Activated CD4-positive, alpha-beta T cell treated with anti-CD3 and anti-CD28 coated beads, Interleukin-2, amount 10 ng/mL, durations not matched to agents 24 days and 14 days (primary cell): ENCODE measurements around the gene ARL6IP5. TPM values are rescaled to one million over a fixed set of nuclear protein-coding genes. Genes with fewer than 3 reads are reported as not detected.

ENCODE experiments used
- DNase-seq: peaks from one replicate; pipeline ENCODE4 v3.0.0; 2022
- H3K27ac Mint-ChIP-seq: one replicate; pipeline ENCODE4 v1.8.0; 2022; ENCODE audit warnings: mild to moderate bottlenecking, mixed read lengths
- H3K27me3 Mint-ChIP-seq: one replicate; pipeline ENCODE4 v1.8.0; 2022; ENCODE audit warnings: mixed read lengths
- H3K36me3 Mint-ChIP-seq: one replicate; pipeline ENCODE4 v1.8.0; 2022; ENCODE audit warnings: low read depth, mild to moderate bottlenecking, mixed read lengths
- H3K4me1 Mint-ChIP-seq: one replicate; pipeline ENCODE4 v1.8.0; 2021; ENCODE audit warnings: mixed read lengths
- H3K4me3 Mint-ChIP-seq: one replicate; pipeline ENCODE4 v1.8.0; 2022; ENCODE audit warnings: mild to moderate bottlenecking, moderate library complexity, mixed read lengths
- H3K9me3 Mint-ChIP-seq: one replicate; pipeline ENCODE4 v1.8.0; 2021; ENCODE audit warnings: mixed read lengths
- intact Hi-C: fragments of 100-400 bp; cut with micrococcal nuclease; formaldehyde crosslinking; loops from one replicate; pipeline ENCODE4 v1.15.1; 2023
- total RNA-seq: library from RNA; stranded (reverse); gene quantifications from 2 replicates; pipeline ENCODE4 v1.2.3, GENCODE V29; 2022

Gene ARL6IP5
- total RNA-seq, 1 donor from 2014 or later: 122 TPM

- peak; percentile 81 for DNase-seq
- H3K27me3 Mint-ChIP-seq: no peaks in the 10 kb centered on the region
- intact Hi-C loops: loop anchor here (1.0 to 2.0 kb wide), 2 partner anchors 8 to 345 kb away; partner anchors contain the start of gene ARL6IP5
Measured at GRCh38 chr3:69092030-69092516, 7.3 kb downstream of the ARL6IP5 start.

GRCh38 chr3:69094467-69095205, 9.9 kb downstream of the ARL6IP5 start:
- H3K4me1 Mint-ChIP-seq: peaks cover 69% of the 10 kb centered on the region
- no peaks in the 10 kb centered on the region for H3K27me3 Mint-ChIP-seq
- peak overlapping the region; percentile 97 for H3K27ac Mint-ChIP-seq
- no peaks in the 10 kb centered on the region for H3K9me3 Mint-ChIP-seq
- peak overlapping the region; percentile 89 for H3K4me3 Mint-ChIP-seq
- peaks cover 67% of the 10 kb centered on the region for H3K36me3 Mint-ChIP-seq
- DNase-seq: peak; percentile 68
- intact Hi-C loops: loop anchor here (1.0 to 2.0 kb wide), 3 partner anchors 14 to 106 kb away; partner anchors contain the start of genes TMF1 and UBA3

More at GRCh38 chr3:69092030-69092516, 7.3 kb downstream of the ARL6IP5 start:
- peaks cover 70% of the 10 kb centered on the region for H3K36me3 Mint-ChIP-seq
- H3K27ac Mint-ChIP-seq: peak overlapping the region; percentile 97
- peak overlapping the region; percentile 89 for H3K4me3 Mint-ChIP-seq
- no peaks in the 10 kb centered on the region for H3K9me3 Mint-ChIP-seq
- H3K4me1 Mint-ChIP-seq: peaks cover 76% of the 10 kb centered on the region

GRCh38 chr3:69095636-69096035, 10.9 kb downstream of the ARL6IP5 start:
- intact Hi-C loops: loop anchor here (2.0 kb wide), 2 partner anchors 15 to 43 kb away; partner anchors contain the start of genes TMF1 and UBA3
- Mint-ChIP-seq H3K4me3 (peak overlapping the region; percentile 85), H3K4me1 (peaks cover 62% of the 10 kb centered on the region), H3K36me3 (peaks cover 65% of the 10 kb centered on the region), H3K27ac (peak overlapping the region; percentile 95), H3K27me3 (no peaks in the 10 kb centered on the region), H3K9me3 (no peaks in the 10 kb centered on the region)
- DNase-seq: peak; percentile 76

GRCh38 chr3:69096299-69096698, 11.6 kb downstream of the ARL6IP5 start:
- intact Hi-C loops: no loop called here
- H3K4me1 Mint-ChIP-seq: peaks cover 58% of the 10 kb centered on the region
- H3K36me3 Mint-ChIP-seq: peaks cover 62% of the 10 kb centered on the region
- H3K9me3 Mint-ChIP-seq: no peaks in the 10 kb centered on the region
- H3K4me3 Mint-ChIP-seq: peak overlapping the region; percentile 85
- no peak for DNase-seq
- no peaks in the 10 kb centered on the region for H3K27me3 Mint-ChIP-seq
- H3K27ac Mint-ChIP-seq: peak overlapping the region; percentile 95

GRCh38 chr3:69097407-69098086, 12.8 kb downstream of the ARL6IP5 start:
- intact Hi-C loops: no loop called here
- Mint-ChIP-seq H3K4me3 (peak overlapping the region; percentile 28), H3K27ac (peak overlapping the region; percentile 76), H3K9me3 (no peaks in the 10 kb centered on the region), H3K36me3 (peaks cover 66% of the 10 kb centered on the region), H3K4me1 (peaks cover 57% of the 10 kb centered on the region), H3K27me3 (no peaks in the 10 kb centered on the region)
- DNase-seq: no peak

- Mint-ChIP-seq H3K4me1 (peaks cover 48% of the 10 kb centered on the region), H3K27me3 (no peaks in the 10 kb centered on the region), H3K4me3 (no peak overlapping the region), H3K9me3 (no peaks in the 10 kb centered on the region), H3K27ac (peak overlapping the region; percentile 53), H3K36me3 (peaks cover 67% of the 10 kb centered on the region)
- intact Hi-C loops: no loop called here
- no peak for DNase-seq
Measured at GRCh38 chr3:69099576-69099975, 14.8 kb downstream of the ARL6IP5 start.

- intact Hi-C loops: no loop called here
- peaks cover 58% of the 10 kb centered on the region for H3K36me3 Mint-ChIP-seq
- H3K9me3 Mint-ChIP-seq: no peaks in the 10 kb centered on the region
- no peak for DNase-seq
- H3K27ac Mint-ChIP-seq: no peak overlapping the region
- no peak overlapping the region for H3K4me3 Mint-ChIP-seq
- peaks cover 32% of the 10 kb centered on the region for H3K4me1 Mint-ChIP-seq
- H3K27me3 Mint-ChIP-seq: no peaks in the 10 kb centered on the region
Measured at GRCh38 chr3:69102384-69102783, 17.6 kb downstream of the ARL6IP5 start.

GRCh38 chr3:69103123-69103522, 18.4 kb downstream of the ARL6IP5 start:
- intact Hi-C loops: no loop called here
- Mint-ChIP-seq H3K27me3 (no peaks in the 10 kb centered on the region), H3K9me3 (no peaks in the 10 kb centered on the region), H3K36me3 (peaks cover 57% of the 10 kb centered on the region), H3K4me3 (no peak overlapping the region), H3K27ac (no peak overlapping the region), H3K4me1 (peaks cover 28% of the 10 kb centered on the region)
- no peak for DNase-seq

- no peak overlapping the region for H3K4me3 Mint-ChIP-seq
- intact Hi-C loops: no loop called here
- peaks cover 28% of the 10 kb centered on the region for H3K4me1 Mint-ChIP-seq
- H3K27ac Mint-ChIP-seq: no peak overlapping the region
- H3K9me3 Mint-ChIP-seq: no peaks in the 10 kb centered on the region
- peaks cover 54% of the 10 kb centered on the region for H3K36me3 Mint-ChIP-seq
- DNase-seq: no peak
- H3K27me3 Mint-ChIP-seq: no peaks in the 10 kb centered on the region
Measured at GRCh38 chr3:69104586-69104985, 19.8 kb downstream of the ARL6IP5 start.

GRCh38 chr3:69105320-69105719, 20.6 kb downstream of the ARL6IP5 start:
- H3K36me3 Mint-ChIP-seq: peaks cover 48% of the 10 kb centered on the region
- H3K9me3 Mint-ChIP-seq: no peaks in the 10 kb centered on the region
- intact Hi-C loops: no loop called here
- no peak for DNase-seq
- H3K4me1 Mint-ChIP-seq: peaks cover 25% of the 10 kb centered on the region
- H3K4me3 Mint-ChIP-seq: no peak overlapping the region
- H3K27me3 Mint-ChIP-seq: no peaks in the 10 kb centered on the region
- H3K27ac Mint-ChIP-seq: no peak overlapping the region

- intact Hi-C loops: no loop called here
- no peaks in the 10 kb centered on the region for H3K9me3 Mint-ChIP-seq
- H3K27ac Mint-ChIP-seq: no peak overlapping the region
- H3K36me3 Mint-ChIP-seq: peaks cover 30% of the 10 kb centered on the region
- no peak for DNase-seq
- peaks cover 15% of the 10 kb centered on the region for H3K4me1 Mint-ChIP-seq
- H3K27me3 Mint-ChIP-seq: no peaks in the 10 kb centered on the region
- no peak overlapping the region for H3K4me3 Mint-ChIP-seq
Measured at GRCh38 chr3:69107841-69108240, 23.1 kb downstream of the ARL6IP5 start.

GRCh38 chr3:69108811-69109210, 24.1 kb downstream of the ARL6IP5 start:
- H3K9me3 Mint-ChIP-seq: peaks cover 4% of the 10 kb centered on the region
- DNase-seq: no peak
- no peak overlapping the region for H3K27ac Mint-ChIP-seq
- H3K27me3 Mint-ChIP-seq: no peaks in the 10 kb centered on the region
- peaks cover 13% of the 10 kb centered on the region for H3K4me1 Mint-ChIP-seq
- intact Hi-C loops: no loop called here
- H3K4me3 Mint-ChIP-seq: no peak overlapping the region
- peaks cover 22% of the 10 kb centered on the region for H3K36me3 Mint-ChIP-seq

GRCh38 chr3:69110941-69111546, 26.3 kb downstream of the ARL6IP5 start:
- intact Hi-C loops: no loop called here
- no peak for DNase-seq
- Mint-ChIP-seq H3K36me3 (peaks cover 5% of the 10 kb centered on the region), H3K27ac (no peak overlapping the region), H3K4me3 (no peak overlapping the region), H3K9me3 (peaks cover 4% of the 10 kb centered on the region), H3K4me1 (peaks cover 6% of the 10 kb centered on the region), H3K27me3 (no peaks in the 10 kb centered on the region)

GRCh38 chr3:69113536-69113935, 28.8 kb downstream of the ARL6IP5 start:
- Mint-ChIP-seq H3K27ac (no peak overlapping the region), H3K9me3 (peaks cover 4% of the 10 kb centered on the region), H3K4me1 (peaks cover 6% of the 10 kb centered on the region), H3K27me3 (no peaks in the 10 kb centered on the region), H3K4me3 (no peak overlapping the region), H3K36me3 (no peaks in the 10 kb centered on the region)
- intact Hi-C loops: no loop called here
- DNase-seq: no peak
